22Rv1 (cell line): ENCODE results near the gene NRCAM.

ENCODE experiments used
- ZFX ChIP-seq: fragments of 450-650 bp; IDR thresholded peaks from 2 replicates; pipeline ENCODE4 v1.6.1; 2017; ENCODE audit warnings: antibody characterized with exemption, borderline replicate concordance
- TF ChIP-seq, protein P1 (sequence below): fragments of 450-650 bp; IDR thresholded peaks from 2 replicates; pipeline ENCODE4 v1.5.1; 2017; ENCODE audit warnings: mild to moderate bottlenecking

DNA sequence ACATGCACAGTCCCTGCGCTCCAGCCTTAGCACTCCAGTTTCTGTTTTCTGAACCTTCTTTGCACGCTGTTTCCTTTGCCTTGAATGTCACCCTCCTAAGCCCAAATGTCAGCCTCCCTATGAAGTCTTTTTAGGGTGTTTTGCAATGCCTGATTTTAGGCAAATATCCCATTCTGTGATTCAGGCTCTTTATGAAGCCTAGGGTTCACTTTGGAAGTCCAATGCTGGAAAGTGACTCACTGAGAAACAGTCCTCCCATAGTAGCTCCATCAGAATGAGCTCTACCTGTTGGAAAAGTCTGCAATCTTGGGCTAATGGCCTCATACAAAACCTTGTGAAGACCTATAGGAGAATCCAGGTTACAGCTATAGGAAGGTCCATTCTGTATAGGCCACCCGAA, 331.4 kb downstream of the NRCAM start:
- TF ChIP-seq, protein P1, sequence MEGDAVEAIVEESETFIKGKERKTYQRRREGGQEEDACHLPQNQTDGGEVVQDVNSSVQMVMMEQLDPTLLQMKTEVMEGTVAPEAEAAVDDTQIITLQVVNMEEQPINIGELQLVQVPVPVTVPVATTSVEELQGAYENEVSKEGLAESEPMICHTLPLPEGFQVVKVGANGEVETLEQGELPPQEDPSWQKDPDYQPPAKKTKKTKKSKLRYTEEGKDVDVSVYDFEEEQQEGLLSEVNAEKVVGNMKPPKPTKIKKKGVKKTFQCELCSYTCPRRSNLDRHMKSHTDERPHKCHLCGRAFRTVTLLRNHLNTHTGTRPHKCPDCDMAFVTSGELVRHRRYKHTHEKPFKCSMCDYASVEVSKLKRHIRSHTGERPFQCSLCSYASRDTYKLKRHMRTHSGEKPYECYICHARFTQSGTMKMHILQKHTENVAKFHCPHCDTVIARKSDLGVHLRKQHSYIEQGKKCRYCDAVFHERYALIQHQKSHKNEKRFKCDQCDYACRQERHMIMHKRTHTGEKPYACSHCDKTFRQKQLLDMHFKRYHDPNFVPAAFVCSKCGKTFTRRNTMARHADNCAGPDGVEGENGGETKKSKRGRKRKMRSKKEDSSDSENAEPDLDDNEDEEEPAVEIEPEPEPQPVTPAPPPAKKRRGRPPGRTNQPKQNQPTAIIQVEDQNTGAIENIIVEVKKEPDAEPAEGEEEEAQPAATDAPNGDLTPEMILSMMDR: no peak
- no peak for TF ChIP-seq ZFX
